Lower leg skin (tissue), 4 donors: Measurements from ENCODE around the gene EHMT2. TPM values are rescaled to one million over a fixed set of nuclear protein-coding genes. Genes with fewer than 3 reads are reported as not detected.
A peak's percentile ranks its signal among the peaks of the same experiment; 100 is the strongest.
"Not testable (repeated sequence)": the region's sequence is repeated elsewhere in the genome, so short reads cannot be mapped to it uniquely, and the experiment has no call there.

Experiments used
- DNase-seq, 2 donors: peaks; one replicate each; pipeline ENCODE4 v3.0.0-alpha.2; 2019; ENCODE audit warnings: low spot score in 2 of 2
- H3K4me3 ChIP-seq: fragments of 200-600 bp; sonication (generic); 2 replicates; pipeline ENCODE4 v1.5.1; 2017; ENCODE audit warnings: mild to moderate bottlenecking, low read depth; ENCODE audit not compliant: poor library complexity, severe bottlenecking
- CTCF ChIP-seq, 3 donors: fragments of 450-650 bp; IDR thresholded peaks; one replicate each; pipeline ENCODE4 v1.5.1; 2016; ENCODE audit warnings: antibody characterized with exemption in 3 of 3, mild to moderate bottlenecking in 3 of 3, moderate library complexity in 2 of 3
- POLR2A ChIP-seq, 2 donors: fragments of 450-650 bp; IDR thresholded peaks; one replicate each; pipeline ENCODE4 v1.6.1; 2016 to 2017; ENCODE audit warnings: antibody characterized with exemption in 2 of 2, mild to moderate bottlenecking in 1 of 2, moderate library complexity in 1 of 2
- WGBS, 2 donors: methylation state at CpG; one replicate each; pipeline ENCODE4 v1.1.5; 2018; 5-methylcytosine and 5-hydroxymethylcytosine counted together
- intact Hi-C: fragments of 100-400 bp; cut with DNase I; formaldehyde crosslinking; loops from one replicate; pipeline ENCODE4 v1.15.0; 2023; ENCODE audit warnings: low total_unique reads
- total RNA-seq, 4 donors: library from RNA; depleted of rRNA; stranded (reverse); fragments of >200 nt; gene quantifications; one replicate each; pipeline ENCODE4 v1.1.0, GENCODE V29; 2016

The EHMT2 gene
- total RNA-seq, 4 donors from 2014 or later, result 25.5 to 39.3 (median 33.6) TPM

- intact Hi-C loops, result no loop called here
- TF ChIP-seq POLR2A (IDR thresholded peaks at IDR 0.05) (no peak), CTCF (IDR thresholded peaks at IDR 0.05) (no peak)
- H3K4me3 ChIP-seq, result no peak overlapping the region
- no peak for DNase-seq
- WGBS, 2 donors, result 81 to 84% methylated on average over 8 of the region's 8 CpGs
Observed at GRCh38 chr6:31869343-31869742, 28.2 kb downstream of the EHMT2 start.

- whole genome bisulfite sequencing, 2 donors, result 78 to 79% methylated on average over 1 of the region's 1 CpG
- H3K4me3 ChIP-seq, DNase-seq, intact Hi-C loops: not testable (repeated sequence)
Observed at GRCh38 chr6:31868658-31868971, 28.9 kb downstream of the EHMT2 start.

GRCh38 chr6:31865205-31866118, 32.0 kb downstream of the EHMT2 start:
- intact Hi-C loops, result no loop called here

GRCh38 chr6:31864818-31865204, 32.7 kb downstream of the EHMT2 start:
- no peak overlapping the region for H3K4me3 ChIP-seq
- WGBS, 2 donors, result 84 to 90% methylated on average over 8 of the region's 8 CpGs
- intact Hi-C loops, result no loop called here
- no peak for DNase-seq
- no peak for TF ChIP-seq CTCF (IDR thresholded peaks at IDR 0.05)

More at GRCh38 chr6:31865205-31866118, 32.0 kb downstream of the EHMT2 start:
- no peak for DNase-seq
- peak in 1 of 3 donors; percentile 31 for TF ChIP-seq CTCF (IDR thresholded peaks at IDR 0.05)
- TF ChIP-seq POLR2A (IDR thresholded peaks at IDR 0.05), result no peak
- no peak overlapping the region for H3K4me3 ChIP-seq
- 85% methylated on average over 21 of the region's 21 CpGs for WGBS, 2 donors

GRCh38 chr6:31864123-31864562, 33.4 kb downstream of the EHMT2 start:
- DNase-seq, intact Hi-C loops: not testable (repeated sequence)
- H3K4me3 ChIP-seq, result peak overlapping the region; percentile 20
- WGBS, 2 donors, result 12 to 19% methylated on average over 16 of the region's 16 CpGs

GRCh38 chr6:31862344-31863235, 34.9 kb downstream of the EHMT2 start, which contains the start of gene NEU1:
Gene NEU1, minus strand, starts transcription at chr6:31862821. Its CDS starts 45 bp downstream, at chr6:31862776.
- intact Hi-C loops, result no loop called here
- TF ChIP-seq CTCF (IDR thresholded peaks at IDR 0.05) (no peak), POLR2A (IDR thresholded peaks at IDR 0.05) (peak in 1 of 2 donors; percentile 89)
- WGBS, 2 donors, result 1% methylated on average over 53 to 64 of the region's 64 CpGs
- peak within 1 kb of the TSS; percentile 53 for H3K4me3 ChIP-seq
- DNase-seq, result peak; percentile 100
